ENCODE data around the gene PRKRA. TPM values are rescaled to one million over a fixed set of nuclear protein-coding genes. Genes with fewer than 3 reads are reported as not detected.

The PRKRA gene
- total RNA-seq, 1 donor from 2014 or later = 69.5 TPM

DNA sequence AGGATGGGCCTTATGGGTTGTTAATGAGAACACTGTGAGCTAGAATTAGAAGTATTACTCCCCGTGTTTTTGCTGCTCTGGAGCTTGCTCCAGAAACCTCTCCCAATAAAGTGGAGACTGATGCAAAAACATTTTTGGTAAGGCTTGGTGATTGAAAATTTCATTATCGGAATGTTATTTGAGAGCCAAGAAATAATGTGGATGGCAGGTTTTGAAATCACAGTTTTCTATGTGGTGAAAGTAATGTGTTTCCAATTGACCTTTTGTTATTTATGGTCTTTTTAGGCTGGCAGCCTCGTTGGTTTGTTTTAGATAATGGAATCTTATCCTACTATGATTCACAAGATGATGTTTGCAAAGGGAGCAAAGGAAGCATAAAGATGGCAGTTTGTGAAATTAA lies 34.4 kb upstream of the PRKRA start:
- Mint-ChIP-seq H3K9me3 (no peaks in the 10 kb centered on the region), H3K4me3 (no peak overlapping the region), H3K36me3 (peaks cover 32% of the 10 kb centered on the region), H3K4me1 (ENCODE audit: unreplicated experiment) (peaks cover 35% of the 10 kb centered on the region), H3K27me3 (no peaks in the 10 kb centered on the region), H3K27ac (no peak overlapping the region)
- no peak for DNase-seq (ENCODE audit: extremely low spot score, unreplicated experiment)
- no peak for TF ChIP-seq CTCF (conservative IDR thresholded peaks at IDR 0.05)

- no peaks in the 10 kb centered on the region for H3K27me3 Mint-ChIP-seq
- peaks cover 35% of the 10 kb centered on the region for H3K4me1 Mint-ChIP-seq (ENCODE audit: unreplicated experiment)
- no peak for DNase-seq (ENCODE audit: extremely low spot score, unreplicated experiment)
- no peak overlapping the region for H3K27ac Mint-ChIP-seq
- H3K36me3 Mint-ChIP-seq = peaks cover 24% of the 10 kb centered on the region
- no peak overlapping the region for H3K4me3 Mint-ChIP-seq
- TF ChIP-seq CTCF (conservative IDR thresholded peaks at IDR 0.05) = no peak
- no peaks in the 10 kb centered on the region for H3K9me3 Mint-ChIP-seq
Observed at GRCh38 chr2:178484245-178485041, 33.5 kb upstream of the PRKRA start.

DNA sequence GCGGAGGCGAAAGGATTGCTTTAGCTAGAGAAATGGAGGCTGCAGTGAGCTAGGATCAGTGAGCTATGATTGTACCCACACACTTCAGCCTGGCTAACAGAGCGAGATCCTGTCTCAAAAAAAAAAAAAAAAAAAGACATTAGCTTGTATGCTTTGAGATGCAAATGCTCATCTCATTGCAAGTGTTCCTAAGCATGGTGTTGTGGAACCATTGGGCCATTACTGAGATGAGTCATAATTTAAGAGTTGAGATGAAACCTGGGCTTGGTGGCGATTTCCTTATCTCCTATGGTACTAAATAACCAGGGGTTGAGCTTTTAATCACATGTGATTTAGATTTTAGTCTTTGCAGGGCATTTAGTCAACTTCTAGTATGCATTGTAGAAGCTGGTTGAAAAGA lies 31.5 kb upstream of the PRKRA start:
- H3K4me3 Mint-ChIP-seq = peak overlapping the region; percentile 98
- H3K27ac Mint-ChIP-seq = no peak overlapping the region
- no peak for TF ChIP-seq CTCF (conservative IDR thresholded peaks at IDR 0.05)
- no peak for DNase-seq (ENCODE audit: extremely low spot score, unreplicated experiment)
- peaks cover 42% of the 10 kb centered on the region for H3K4me1 Mint-ChIP-seq (ENCODE audit: unreplicated experiment)
- H3K36me3 Mint-ChIP-seq = peaks cover 16% of the 10 kb centered on the region
- H3K27me3 Mint-ChIP-seq = no peaks in the 10 kb centered on the region
- no peaks in the 10 kb centered on the region for H3K9me3 Mint-ChIP-seq

GRCh38 chr2:178480227-178481181 lies 29.5 kb upstream of the PRKRA start, which contains the start of gene PLEKHA3:
Gene PLEKHA3 (plus strand): TSS chr2:178480457. CDS start chr2:178480870, 413 bp downstream.
- H3K4me1 Mint-ChIP-seq (ENCODE audit: unreplicated experiment) = peaks cover 36% of the 10 kb centered on the region

More at GRCh38 chr2:178480227-178481181, 29.5 kb upstream of the PRKRA start, which contains the start of gene PLEKHA3:
- Mint-ChIP-seq H3K27me3 (no peaks in the 10 kb centered on the region), H3K36me3 (peaks cover 3% of the 10 kb centered on the region), H3K4me3 (peak within 1 kb of the TSS; percentile 99), H3K9me3 (no peaks in the 10 kb centered on the region), H3K27ac (peak within 1 kb of the TSS; percentile 99)
- TF ChIP-seq CTCF (conservative IDR thresholded peaks at IDR 0.05) = no peak
- peak; percentile 90 for DNase-seq (ENCODE audit: extremely low spot score, unreplicated experiment)
